SK-N-SH treated with all-trans-retinoic acid at 6 μM for 48 hours (cell line): ENCODE results near the gene OXER1.
A peak's percentile ranks its signal among the peaks of the same experiment; 100 is the strongest.

Experiments used
- ATAC-seq: fragments of 200-7000 bp; cut with Tn5 transposase; 3 replicates; pipeline ENCODE4 v1.9.1; 2020; ENCODE audit warnings: mild to moderate bottlenecking, moderate library complexity
- ARNTL ChIP-seq: fragments of 450-650 bp; formaldehyde crosslinking; IDR thresholded peaks from 2 replicates; pipeline ENCODE4 v1.5.0; 2020; ENCODE audit warnings: low read depth, mild to moderate bottlenecking, moderate library complexity, borderline replicate concordance
- BACH2 ChIP-seq: fragments of 250-450 bp; sonication (Bioruptor Pico); IDR thresholded peaks from 2 replicates; pipeline ENCODE4 v1.9.0; 2021; ENCODE audit warnings: mild to moderate bottlenecking, borderline replicate concordance
- CREB5 ChIP-seq: fragments of 250-450 bp; sonication (Bioruptor Pico); IDR thresholded peaks from 2 replicates; pipeline ENCODE4 v1.5.1; 2020; ENCODE audit warnings: low read depth, mild to moderate bottlenecking, moderate library complexity
- CSDC2 ChIP-seq: fragments of 250-450 bp; sonication (Bioruptor Pico); IDR thresholded peaks from 2 replicates; pipeline ENCODE4 v1.5.0; 2020; ENCODE audit warnings: mild to moderate bottlenecking, moderate library complexity
- CSRNP3 ChIP-seq: fragments of 250-450 bp; sonication (Bioruptor Pico); IDR thresholded peaks from 2 replicates; pipeline ENCODE4 v1.5.1; 2021; ENCODE audit warnings: mild to moderate bottlenecking, moderate library complexity
- ESRRG ChIP-seq: fragments of 250-450 bp; sonication (Bioruptor Pico); IDR thresholded peaks from 2 replicates; pipeline ENCODE4 v1.6.1; 2021; ENCODE audit warnings: mild to moderate bottlenecking
- GLIS3 ChIP-seq: fragments of 250-450 bp; sonication (Bioruptor Pico); IDR thresholded peaks from 2 replicates; pipeline ENCODE4 v1.5.0; 2020; ENCODE audit warnings: mild to moderate bottlenecking, moderate library complexity
- ISL1 ChIP-seq: fragments of 250-450 bp; sonication (Bioruptor Pico); IDR thresholded peaks from 2 replicates; pipeline ENCODE4 v2.1.2; 2022; ENCODE audit warnings: mild to moderate bottlenecking, moderate library complexity
- POU6F1 ChIP-seq: fragments of 250-450 bp; sonication (Bioruptor Pico); IDR thresholded peaks from 2 replicates; pipeline ENCODE4 v1.8.0; 2021; ENCODE audit warnings: low read depth, mild to moderate bottlenecking, moderate library complexity, borderline replicate concordance
- PPARA ChIP-seq: fragments of 250-450 bp; sonication (Bioruptor Pico); IDR thresholded peaks from 2 replicates; pipeline ENCODE4 v1.5.0; 2020; ENCODE audit warnings: mild to moderate bottlenecking, borderline replicate concordance
- RARB ChIP-seq: fragments of 250-450 bp; sonication (Bioruptor Pico); IDR thresholded peaks from 2 replicates; pipeline ENCODE4 v1.8.0; 2021; ENCODE audit warnings: mild to moderate bottlenecking, moderate library complexity
- TCF4 ChIP-seq: fragments of 250-450 bp; sonication (Bioruptor Pico); IDR thresholded peaks from 2 replicates; pipeline ENCODE4 v1.8.0; 2021; ENCODE audit warnings: mild to moderate bottlenecking, moderate library complexity, borderline replicate concordance
- TOX ChIP-seq: fragments of 250-450 bp; sonication (Bioruptor Pico); IDR thresholded peaks from 2 replicates; pipeline ENCODE4 v1.8.0; 2021; ENCODE audit warnings: mild to moderate bottlenecking, moderate library complexity, borderline replicate concordance
- TSHZ2 ChIP-seq: fragments of 250-450 bp; sonication (Bioruptor Pico); IDR thresholded peaks from 2 replicates; pipeline ENCODE4 v1.5.0; 2020; ENCODE audit warnings: mild to moderate bottlenecking, moderate library complexity
- ZC3H10 ChIP-seq: fragments of 250-450 bp; sonication (Bioruptor Pico); IDR thresholded peaks from 2 replicates; pipeline ENCODE4 v1.5.1; 2021; ENCODE audit warnings: mild to moderate bottlenecking, moderate library complexity
- ZFP3 ChIP-seq: fragments of 250-450 bp; sonication (Bioruptor Pico); IDR thresholded peaks from 2 replicates; pipeline ENCODE4 v1.5.0; 2020; ENCODE audit warnings: mild to moderate bottlenecking, moderate library complexity
- ZFP30 ChIP-seq: fragments of 450-650 bp; formaldehyde crosslinking; IDR thresholded peaks from 2 replicates; pipeline ENCODE4 v1.5.0; 2022; ENCODE audit warnings: mild to moderate bottlenecking, moderate library complexity
- ZNF565 ChIP-seq: fragments of 450-650 bp; formaldehyde crosslinking; conservative IDR thresholded peaks from 2 replicates; pipeline ENCODE4 v1.5.0; 2020; ENCODE audit warnings: low read depth, mild to moderate bottlenecking, moderate library complexity
- ZNF70 ChIP-seq: fragments of 450-650 bp; formaldehyde crosslinking; IDR thresholded peaks from 2 replicates; pipeline ENCODE4 v1.5.0; 2020; ENCODE audit warnings: mild to moderate bottlenecking, moderate library complexity
- ZNF8 ChIP-seq: fragments of 450-650 bp; formaldehyde crosslinking; IDR thresholded peaks from 2 replicates; pipeline ENCODE4 v1.5.0; 2020; ENCODE audit warnings: mild to moderate bottlenecking, moderate library complexity

Gene OXER1

DNA sequence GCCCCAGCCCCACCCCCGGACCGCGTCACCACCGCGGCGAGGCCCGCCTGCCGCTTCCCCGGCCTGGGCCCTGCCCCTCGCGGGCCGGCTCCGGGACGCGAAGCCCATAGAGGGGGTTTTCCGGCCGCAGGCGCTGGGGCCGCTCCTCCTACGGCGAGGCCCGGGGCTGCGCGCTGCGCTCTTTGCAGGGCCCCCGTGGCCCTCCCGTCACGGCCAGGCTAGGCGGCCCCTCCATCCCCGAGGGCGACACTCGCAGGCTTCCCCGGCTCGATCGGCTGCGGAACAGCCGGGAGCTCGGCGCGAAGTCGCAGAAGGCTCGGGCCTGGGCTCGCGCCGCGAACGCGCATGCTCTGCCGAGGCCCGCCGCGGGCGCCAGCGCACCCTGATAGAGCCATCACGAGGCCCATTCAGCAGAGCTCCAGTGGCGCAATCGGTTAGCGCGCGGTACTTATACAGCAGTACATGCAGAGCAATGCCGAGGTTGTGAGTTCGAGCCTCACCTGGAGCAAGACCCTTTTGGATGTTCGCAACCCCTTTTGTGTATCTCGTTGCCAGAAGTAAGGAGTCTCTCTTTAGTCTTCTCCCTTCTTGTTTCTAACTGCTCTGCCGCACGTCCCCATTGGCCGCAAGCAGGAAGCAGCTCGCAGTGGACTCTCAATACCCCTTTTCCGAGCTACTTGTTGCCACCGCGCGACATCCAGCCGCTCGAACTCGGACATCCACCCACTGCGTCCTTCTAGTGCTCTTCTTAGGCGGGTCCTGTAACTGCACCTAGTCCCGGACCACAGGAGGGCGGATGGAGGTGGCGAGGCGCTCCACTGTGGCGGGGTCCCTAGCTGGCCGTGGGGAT lies 46.4 kb upstream of the OXER1 start:
- TF ChIP-seq PPARA (peak; percentile 19; the same call in 1 of the 2 replicates), CREB5 (CRISPR knock-in tag) (no peak), ZNF70 (peak; percentile 38; the same call in 1 of the 2 replicates), ISL1 (CRISPR knock-in tag) (peak; percentile 18), ZNF8 (CRISPR knock-in tag) (peak; percentile 10; the same call in 1 of the 2 replicates), ZFP3 (CRISPR knock-in tag) (peak; percentile 71), TOX (CRISPR knock-in tag) (no peak), ARNTL (no peak), GLIS3 (CRISPR knock-in tag) (peak; percentile 18; the same call in 1 of the 2 replicates), CSDC2 (no peak), ZNF565 (CRISPR knock-in tag) (peak; percentile 53; the same call in 1 of the 2 replicates), RARB (CRISPR knock-in tag) (no peak)
- ATAC-seq = peak; percentile 86

DNA sequence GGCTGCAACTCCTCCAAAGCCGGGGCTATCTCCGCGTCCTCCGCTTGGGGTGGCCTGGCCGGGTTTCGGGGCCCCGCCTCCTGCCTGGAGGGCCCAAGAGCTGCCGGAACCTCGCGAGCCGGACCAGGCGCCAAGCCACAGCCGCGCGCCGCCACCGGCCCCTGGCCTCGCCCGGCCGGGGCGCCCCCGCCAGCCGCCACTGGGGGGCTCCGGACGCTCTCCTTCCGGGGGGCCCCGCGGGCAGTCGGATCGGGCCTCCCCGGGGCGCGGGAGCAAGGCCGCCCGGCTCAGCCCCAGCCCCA lies 45.8 kb upstream of the OXER1 start:
- TF ChIP-seq ZC3H10 (CRISPR knock-in tag) = no peak
- peak; percentile 48; the same call in 1 of the 2 replicates for TF ChIP-seq CSDC2
- TF ChIP-seq ZFP30 (CRISPR knock-in tag) = no peak
- TF ChIP-seq TSHZ2 (CRISPR knock-in tag) = peak; percentile 19; the same call in 1 of the 2 replicates
- peak; percentile 5; the same call in 1 of the 2 replicates for TF ChIP-seq BACH2 (CRISPR knock-in tag)
- ATAC-seq = peak; percentile 60

- no peak for ATAC-seq
- no peak for TF ChIP-seq TSHZ2 (CRISPR knock-in tag)
- TF ChIP-seq ZNF8 (CRISPR knock-in tag) = no peak
- no peak; the same call in 1 of the 2 replicates for TF ChIP-seq ZFP30 (CRISPR knock-in tag)
- TF ChIP-seq ZC3H10 (CRISPR knock-in tag) = no peak
- TF ChIP-seq ESRRG (CRISPR knock-in tag) = peak; percentile 72; the same call in 1 of the 2 replicates
- TF ChIP-seq CSRNP3 = no peak
- peak; percentile 14; the same call in 1 of the 2 replicates for TF ChIP-seq ISL1 (CRISPR knock-in tag)
- no peak for TF ChIP-seq CSDC2
- no peak for TF ChIP-seq PPARA
- TF ChIP-seq ZNF565 (CRISPR knock-in tag) = no peak
- no peak for TF ChIP-seq TCF4 (CRISPR knock-in tag)
- TF ChIP-seq ZFP3 (CRISPR knock-in tag) = no peak
- TF ChIP-seq POU6F1 = no peak
These were observed 45.3 kb upstream of the OXER1 start for GRCh38 chr2:42809131-42809818.
